HG03460 (cell line): ENCODE measurements around the gene BTLA.
"Not testable (repeated sequence)": the region's sequence is repeated elsewhere in the genome, so short reads cannot be mapped to it uniquely, and the experiment has no call there.

Experiments
- ATAC-seq: cut with Tn5 transposase; IDR thresholded peaks from one replicate; pipeline ENCODE4 v1.9.1; 2021; ENCODE audit not compliant: unreplicated experiment

The BTLA gene

DNA sequence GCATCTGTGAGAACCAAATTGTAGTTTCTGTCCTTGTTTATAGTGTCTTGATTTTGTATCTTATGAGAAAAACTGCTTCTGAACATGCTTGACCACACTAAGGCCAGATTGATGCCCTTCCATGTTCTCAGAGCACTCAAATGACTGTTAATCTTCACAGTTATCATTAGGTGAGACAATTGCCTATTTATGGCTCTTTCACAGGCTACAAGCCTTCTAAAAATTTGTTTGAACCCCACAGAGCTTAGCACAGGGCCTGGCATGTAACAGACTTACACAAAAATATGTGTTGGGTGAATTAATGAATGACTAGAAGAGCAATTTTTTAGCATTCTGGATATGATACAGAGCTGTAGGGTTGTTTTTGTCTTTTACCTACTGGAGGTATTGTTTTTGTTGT, 43.1 kb downstream of the BTLA start:
- ATAC-seq, result no peak

DNA sequence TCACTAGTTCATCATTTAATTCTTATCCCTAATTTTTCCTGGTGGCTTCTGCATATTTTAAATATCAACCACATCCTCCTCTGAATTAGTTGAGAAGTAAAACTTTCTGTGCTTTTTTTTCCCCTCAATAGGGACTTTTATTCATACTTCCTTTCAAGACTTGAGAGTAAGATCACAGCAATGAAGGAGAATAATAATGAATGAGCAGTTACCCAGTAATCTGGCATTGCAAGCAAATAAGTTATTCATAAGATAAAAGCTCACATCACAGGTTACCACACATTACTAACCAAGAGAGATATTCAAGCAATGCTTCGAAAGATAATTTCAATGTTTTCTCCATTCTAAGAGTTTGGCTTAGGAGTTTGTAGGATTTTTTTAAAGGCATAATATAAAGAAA, 50.3 kb downstream of the BTLA start:
- ATAC-seq, result no peak

DNA sequence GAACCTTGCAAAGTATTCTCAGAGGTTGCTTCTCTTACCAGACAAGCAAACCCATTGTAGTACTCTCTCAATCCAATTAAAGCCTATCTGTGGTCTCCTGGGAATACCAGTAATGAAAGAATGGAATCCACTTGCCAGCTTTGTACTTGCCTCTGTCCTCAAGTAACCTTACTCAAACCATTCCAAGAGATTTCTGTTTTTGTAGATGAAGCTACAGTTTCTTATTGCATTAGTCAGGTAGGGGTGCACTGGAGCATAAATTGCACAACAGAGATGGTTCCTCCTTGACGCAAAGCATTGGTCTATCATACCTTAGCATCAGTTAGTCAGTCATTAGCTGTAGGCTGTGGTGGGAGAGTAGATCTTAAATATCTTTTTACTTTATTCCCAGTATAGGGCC, 52.9 kb downstream of the BTLA start:
- ATAC-seq, result no peak

DNA sequence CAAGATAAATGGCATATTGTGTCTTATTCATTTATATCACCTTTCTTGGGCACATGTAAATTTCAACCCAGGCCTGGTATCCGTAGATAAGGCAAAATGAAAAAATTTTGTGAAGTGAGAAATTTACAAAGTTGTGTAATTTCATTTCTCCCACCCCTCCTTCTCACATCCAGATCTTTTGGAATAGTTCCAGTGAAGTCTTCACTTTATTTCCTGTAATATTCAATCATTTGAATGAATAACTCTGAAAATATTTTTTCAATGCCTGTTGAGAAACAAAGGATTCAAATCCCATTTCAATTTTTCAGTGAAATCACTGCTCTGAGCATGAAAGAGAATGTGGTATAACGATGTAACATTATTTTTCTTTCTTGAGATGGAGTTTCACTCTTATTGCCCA, 53.4 kb downstream of the BTLA start:
- no peak for ATAC-seq

DNA sequence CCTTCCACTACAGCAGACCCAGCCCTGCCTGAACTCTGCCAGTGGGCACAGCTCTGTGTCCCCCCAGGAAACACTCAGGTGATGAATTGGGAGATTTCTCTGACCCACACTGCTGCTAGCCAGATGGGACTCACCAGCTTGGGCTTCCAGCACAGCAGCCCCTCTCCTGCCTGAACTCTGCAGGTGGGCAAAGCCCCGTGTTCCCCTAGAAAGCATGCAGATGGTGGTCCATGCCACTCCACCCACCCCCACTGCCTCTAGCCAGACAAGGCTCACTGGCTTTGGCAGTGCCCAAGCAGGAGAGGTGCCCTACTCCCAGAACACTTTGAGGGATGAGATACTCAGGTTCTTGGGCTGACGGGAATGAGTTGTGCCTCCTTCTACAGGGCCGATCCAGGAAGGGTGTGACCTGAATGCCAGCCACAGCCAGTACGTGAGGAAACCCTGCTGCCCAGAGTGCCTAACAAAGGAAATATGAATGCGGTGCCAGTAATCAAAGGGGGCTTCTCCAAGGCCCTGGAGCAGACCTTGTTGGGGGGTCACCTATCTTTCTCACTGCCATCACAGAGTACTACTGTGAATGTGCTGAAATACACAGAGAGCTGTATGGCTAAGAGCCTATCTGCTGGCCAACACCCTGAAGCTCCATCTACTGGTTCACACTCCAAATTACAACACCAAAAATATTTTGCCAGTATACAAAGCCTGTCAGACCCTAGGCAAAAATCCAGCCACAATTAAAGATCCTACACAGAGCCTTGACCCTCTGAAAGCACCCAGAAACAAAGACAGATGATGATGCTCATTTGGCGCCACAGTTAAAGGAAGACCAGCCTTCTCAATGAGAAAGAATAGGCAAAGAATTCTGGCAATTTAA, 61.9 kb downstream of the BTLA start:
- peak; percentile 62 for ATAC-seq

DNA sequence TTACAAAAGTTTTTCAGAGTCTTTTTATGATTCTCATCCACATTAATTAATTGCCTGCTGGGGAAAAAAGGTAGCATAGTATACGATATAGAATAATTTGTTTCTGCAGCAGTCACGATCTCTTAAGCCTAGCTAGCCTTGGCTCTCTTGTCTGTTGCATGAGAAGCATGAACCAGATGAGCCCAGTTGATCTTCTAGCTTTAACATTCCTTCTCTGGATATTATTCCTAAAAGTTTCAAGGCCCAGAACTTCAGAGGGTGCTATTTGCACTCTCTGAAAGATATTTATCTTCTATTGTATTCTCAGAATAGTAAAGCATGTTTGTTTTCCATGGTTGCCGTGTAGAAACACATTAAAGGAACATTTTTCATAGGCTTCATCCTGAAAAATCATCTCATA, 69.3 kb downstream of the BTLA start:
- ATAC-seq, result no peak

DNA sequence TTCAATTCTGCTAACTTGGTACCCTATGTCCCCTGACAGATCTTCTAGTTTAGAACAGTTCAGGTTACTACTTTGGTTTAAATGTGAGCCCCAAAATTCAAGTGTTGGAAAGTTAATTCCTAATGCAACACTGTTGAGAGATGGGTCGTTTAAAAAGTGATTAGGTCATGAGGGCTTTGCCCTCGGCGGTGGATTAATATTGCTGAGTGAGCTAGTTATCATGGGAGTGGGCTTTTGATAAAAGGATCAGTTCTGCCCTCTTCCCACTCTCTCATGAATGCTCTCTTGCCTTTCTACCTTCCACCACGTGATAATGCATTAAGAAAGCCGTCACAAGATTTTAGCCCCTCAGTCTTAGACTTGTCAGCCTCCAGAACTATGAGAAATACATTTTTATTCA, 72.1 kb downstream of the BTLA start:
- no peak for ATAC-seq

DNA sequence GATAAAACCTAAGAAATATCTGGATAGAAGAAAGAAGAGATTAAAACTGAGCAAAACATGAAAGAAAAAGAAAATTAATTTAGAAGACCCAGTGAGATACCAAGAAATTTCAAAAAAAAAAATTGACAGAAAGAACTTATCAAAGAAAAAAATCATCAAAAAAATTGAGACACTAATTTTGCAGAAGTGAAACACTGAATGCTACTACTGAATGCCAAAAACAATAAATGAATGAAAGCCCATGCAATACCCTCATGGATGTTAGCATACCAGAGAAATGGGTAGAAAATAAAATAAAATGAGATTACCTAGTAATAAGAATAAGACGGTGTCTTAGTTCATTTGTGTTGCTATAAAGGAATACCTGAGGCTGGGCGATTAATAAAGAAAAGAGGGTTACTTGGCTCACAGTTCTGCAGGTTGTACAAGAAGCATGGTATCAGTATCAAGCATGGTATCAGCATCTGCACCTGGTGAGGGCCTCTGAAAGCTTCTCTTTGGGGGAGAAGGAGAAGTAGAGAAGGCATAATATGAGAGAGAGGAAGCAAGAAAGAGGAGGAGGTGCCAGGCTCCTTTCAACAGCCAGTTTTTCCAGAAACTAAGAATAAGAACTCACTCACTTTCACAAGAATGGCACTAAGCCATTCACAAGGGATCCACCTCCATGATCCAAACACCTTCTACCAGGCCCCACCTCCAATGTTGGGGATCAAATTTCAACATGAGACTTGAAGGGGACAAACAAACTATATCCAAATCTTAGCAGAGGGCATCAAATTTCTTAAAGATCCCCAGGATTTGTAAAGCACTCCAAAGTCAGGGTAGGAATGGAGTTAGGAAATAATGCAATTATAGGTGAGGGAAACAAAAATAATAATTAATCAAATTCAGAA, 73.2 kb downstream of the BTLA start:
- no peak for ATAC-seq

DNA sequence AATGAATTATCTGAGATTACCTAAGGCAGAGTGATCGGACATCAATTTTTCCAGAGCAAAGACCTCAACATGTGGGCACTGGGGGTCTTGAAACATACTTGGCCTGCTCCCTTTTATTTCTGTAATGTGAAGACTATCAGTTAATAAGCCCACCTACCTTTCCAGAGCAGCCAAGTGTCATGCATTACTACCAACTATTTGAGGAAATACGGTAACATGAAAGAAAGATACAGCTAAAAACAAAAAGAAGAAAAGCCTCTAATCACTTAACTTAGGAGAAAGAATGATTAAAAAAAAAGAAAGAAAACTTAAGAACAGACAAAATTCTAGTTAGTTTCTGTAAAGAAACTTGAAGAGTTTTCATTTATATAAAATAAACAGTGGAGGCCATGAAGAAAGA, 73.9 kb downstream of the BTLA start:
- no peak for ATAC-seq

DNA sequence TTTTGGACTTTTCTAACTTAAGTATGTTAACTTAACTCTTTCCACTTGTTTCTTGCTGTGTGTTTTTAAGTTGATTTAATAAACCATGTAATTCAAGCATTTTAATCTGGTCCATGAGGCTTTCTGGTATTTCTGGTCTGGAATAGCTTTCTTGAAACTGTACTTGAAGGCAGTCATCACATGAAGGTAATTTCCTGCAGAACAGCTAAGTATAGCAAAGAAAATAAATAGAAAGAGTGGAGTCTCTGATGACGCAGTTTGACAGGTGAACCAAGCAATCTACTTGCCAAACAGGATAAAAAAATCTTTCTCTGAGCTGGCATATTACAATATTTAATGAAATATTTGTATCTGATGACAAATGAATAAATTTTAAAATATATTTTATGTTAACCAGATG, 74.9 kb downstream of the BTLA start:
- no peak for ATAC-seq

DNA sequence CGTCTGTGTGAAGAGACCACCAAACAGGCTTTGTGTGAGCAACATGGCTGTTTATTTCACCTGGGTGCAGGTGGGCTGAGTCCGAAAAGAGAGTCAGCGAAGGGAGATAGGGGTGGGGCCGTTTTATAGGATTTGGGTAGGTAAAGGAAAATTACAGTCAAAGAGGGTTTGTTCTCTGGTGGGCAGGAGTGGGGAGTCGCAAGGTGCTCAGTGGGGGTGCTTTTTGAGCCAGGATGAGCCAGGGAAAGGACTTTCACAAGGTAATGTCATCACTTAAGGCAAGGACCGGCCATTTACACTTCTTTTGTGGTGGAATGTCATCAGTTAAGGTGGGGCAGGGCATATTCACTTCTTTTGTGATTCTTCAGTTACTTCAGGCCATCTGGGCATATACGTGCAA, 76.4 kb downstream of the BTLA start:
- ATAC-seq, result not testable (repeated sequence)

DNA sequence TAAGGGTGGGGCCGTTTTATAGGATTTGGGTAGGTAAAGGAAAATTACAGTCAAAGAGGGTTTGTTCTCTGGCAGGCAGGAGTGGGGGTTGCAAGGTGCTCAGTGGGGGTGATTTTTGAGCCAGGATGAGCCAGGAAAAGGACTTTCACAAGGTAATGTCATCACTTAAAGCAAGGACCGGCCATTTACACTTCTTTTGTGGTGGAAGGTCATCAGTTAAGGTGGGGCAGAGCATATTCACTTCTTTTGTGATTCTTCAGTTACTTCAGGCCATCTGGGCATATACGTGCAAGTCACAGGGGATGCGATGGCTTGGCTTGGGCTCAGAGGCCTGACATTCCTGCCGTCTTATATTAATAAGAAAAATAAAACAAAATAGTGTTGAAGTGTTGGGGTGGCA, 80.7 kb downstream of the BTLA start:
- ATAC-seq, result not testable (repeated sequence)

DNA sequence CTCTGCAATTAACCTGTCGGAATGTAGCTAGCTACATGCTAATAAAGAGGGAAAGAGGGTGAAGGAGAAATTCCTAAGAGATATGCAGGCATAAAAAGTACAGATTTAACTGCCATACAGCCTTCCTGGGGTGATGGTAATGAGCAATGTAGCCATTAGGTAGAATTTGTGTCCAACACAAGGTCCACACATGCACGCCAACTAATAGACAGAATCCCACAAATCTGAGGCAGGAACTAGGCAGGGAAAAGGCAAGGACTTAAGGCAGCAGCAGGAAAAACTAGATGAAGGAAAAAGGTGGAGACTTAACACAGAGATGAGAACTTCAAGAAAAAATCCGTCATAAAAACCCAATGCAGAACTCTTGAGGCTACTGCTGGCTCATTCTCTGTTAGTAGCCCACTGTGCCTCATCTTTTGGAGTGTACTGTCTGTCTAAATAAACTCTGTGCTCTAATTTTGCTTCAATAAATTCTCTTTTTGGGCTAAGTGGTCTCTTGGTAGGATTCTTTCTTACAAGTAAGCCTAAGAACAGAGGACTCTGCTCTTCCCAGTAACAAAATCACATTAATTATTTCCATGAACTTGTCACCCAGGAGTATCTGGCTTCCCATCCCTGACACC, 81.5 kb downstream of the BTLA start:
- ATAC-seq, result no peak

DNA sequence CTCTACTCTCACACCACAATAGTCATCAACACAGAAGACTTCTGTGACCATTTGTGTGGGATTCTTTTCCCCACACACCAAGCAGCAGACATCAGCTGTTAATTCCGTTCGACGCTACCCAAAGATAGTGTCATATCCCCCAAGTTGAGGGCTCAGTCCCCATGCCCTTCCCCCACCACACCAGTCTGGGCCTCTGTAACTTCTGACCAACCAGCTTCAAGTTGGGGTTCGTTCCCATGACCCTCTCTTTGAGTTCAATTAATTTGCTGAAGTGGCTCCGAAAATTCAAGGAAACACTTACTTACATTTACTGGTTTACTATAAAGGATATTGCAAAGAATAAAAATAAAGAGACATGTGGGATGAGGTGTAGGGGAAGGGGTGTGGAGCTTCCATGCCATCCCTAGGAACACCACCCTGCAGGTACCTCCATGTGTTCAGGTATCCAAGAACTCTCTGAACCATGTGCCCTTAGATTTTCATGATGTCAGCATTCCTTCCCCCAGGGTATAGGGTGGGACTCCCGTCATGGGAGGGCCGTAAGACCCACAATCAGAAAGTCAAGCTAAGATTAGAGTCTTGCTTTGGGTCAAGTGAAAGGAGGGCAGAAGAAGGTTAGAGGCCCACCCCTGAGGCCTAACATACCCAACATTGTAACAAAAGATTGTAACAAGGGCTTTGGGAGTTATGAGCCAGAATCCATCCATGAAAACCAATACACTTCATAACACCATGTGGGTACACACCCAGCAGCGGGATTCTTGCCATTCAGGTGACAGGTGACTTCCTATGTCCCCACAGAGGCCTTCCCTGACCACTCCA, 82.7 kb downstream of the BTLA start:
- no peak for ATAC-seq

DNA sequence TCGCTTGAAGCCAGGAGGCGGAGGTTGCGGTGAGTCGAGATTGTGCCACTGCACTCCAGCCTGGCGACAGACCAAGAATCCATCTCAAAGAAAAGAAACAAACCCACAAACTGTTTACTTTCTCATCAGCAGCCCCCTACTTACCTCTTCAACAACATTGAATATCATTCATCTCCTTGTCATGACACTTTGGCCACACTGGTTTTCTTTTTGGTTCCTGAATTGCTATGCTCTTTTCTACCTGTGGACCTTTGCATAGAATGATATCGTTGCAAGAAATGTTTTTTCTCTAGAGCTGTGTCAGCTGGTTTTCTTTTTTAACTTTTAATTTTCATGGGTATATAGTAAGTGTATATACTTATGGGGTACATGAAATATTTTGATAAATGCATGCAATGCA, 83.9 kb downstream of the BTLA start:
- no peak for ATAC-seq
